WTC11 (cell line): ENCODE measurements around the gene AKAP3. TPM values are rescaled to one million over a fixed set of nuclear protein-coding genes. Genes with fewer than 3 reads are reported as not detected.

Experiments used
- ATAC-seq: fragments of 200-7000 bp; cut with Tn5 transposase; 2 replicates; pipeline ENCODE4 v1.10.0; 2021; ENCODE audit warnings: mild to moderate bottlenecking, moderate library complexity
- CTCF ChIA-PET: fragments of 300-600 bp; sonication (Branson Sonifier 250); formaldehyde crosslinking; loops from one replicate; lab custom pipeline; 2021; ENCODE audit warnings: antibody characterized with exemption; lab: Charles Lee
- POLR2A ChIA-PET: fragments of 350-600 bp; sonication (Branson Sonifier 250); formaldehyde crosslinking; loops from one replicate; lab custom pipeline; 2021; ENCODE audit warnings: antibody characterized with exemption; lab: Charles Lee
- DNase-seq: peaks from one replicate; pipeline ENCODE4 v3.0.0; 2021; ENCODE audit warnings: low spot score
- H3K27ac Mint-ChIP-seq: 2 replicates; pipeline ENCODE4 v1.8.0; 2021; ENCODE audit warnings: mixed read lengths
- H3K27me3 Mint-ChIP-seq: 2 replicates; pipeline ENCODE4 v1.8.0; 2021; ENCODE audit warnings: low read depth, mild to moderate bottlenecking, moderate library complexity, mixed read lengths
- H3K36me3 Mint-ChIP-seq: 2 replicates; pipeline ENCODE4 v1.8.0; 2021; ENCODE audit warnings: mixed read lengths
- H3K4me1 Mint-ChIP-seq: 2 replicates; pipeline ENCODE4 v1.8.0; 2022; ENCODE audit warnings: mixed read lengths
- H3K4me3 Mint-ChIP-seq: 2 replicates; pipeline ENCODE4 v1.8.0; 2021; ENCODE audit warnings: mild to moderate bottlenecking, moderate library complexity, mixed read lengths
- H3K9me3 Mint-ChIP-seq: 2 replicates; pipeline ENCODE4 v1.8.0; 2021; ENCODE audit warnings: mixed read lengths
- ELF4 ChIP-seq: sonication (generic); formaldehyde crosslinking; IDR thresholded peaks from 2 replicates; pipeline ENCODE4 v1.8.1; 2022; ENCODE audit warnings: low read depth, mild to moderate bottlenecking, moderate library complexity, missing genetic modification reagents
- JAZF1 ChIP-seq: fragments of 250-450 bp; sonication (Bioruptor Pico); IDR thresholded peaks from 2 replicates; pipeline ENCODE4 v1.9.0; 2021; ENCODE audit warnings: moderate library complexity, mild to moderate bottlenecking, inconsistent platforms
- NFYB ChIP-seq: sonication (generic); formaldehyde crosslinking; conservative IDR thresholded peaks from 2 replicates; pipeline ENCODE4 v1.8.0; 2022; ENCODE audit warnings: low read depth, missing genetic modification reagents
- SOX15 ChIP-seq: fragments of 250-450 bp; sonication (Bioruptor Pico); IDR thresholded peaks from 2 replicates; pipeline ENCODE4 v1.9.0; 2021; ENCODE audit warnings: mild to moderate bottlenecking
- TP53 ChIP-seq: sonication (generic); formaldehyde crosslinking; IDR thresholded peaks from 2 replicates; pipeline ENCODE4 v1.8.1; 2023; ENCODE audit warnings: mild to moderate bottlenecking, missing genetic modification reagents
- ZNF138 ChIP-seq: sonication (generic); formaldehyde crosslinking; conservative IDR thresholded peaks from 2 replicates; pipeline ENCODE4 v1.8.1; 2022; ENCODE audit warnings: mild to moderate bottlenecking, moderate library complexity, missing genetic modification reagents
- total RNA-seq: library from RNA; stranded (reverse); gene quantifications from 3 replicates; pipeline ENCODE4 v1.2.3, GENCODE V29; 2021
- TF ChIP-seq, protein P1 (sequence below): fragments of 250-450 bp; sonication (Bioruptor Pico); IDR thresholded peaks from 2 replicates; pipeline ENCODE4 v1.9.0; 2021; ENCODE audit warnings: mild to moderate bottlenecking
- TF ChIP-seq, protein P2 (sequence below): sonication (generic); formaldehyde crosslinking; IDR thresholded peaks from 2 replicates; pipeline ENCODE4 v1.8.1; 2022; ENCODE audit warnings: mild to moderate bottlenecking, missing genetic modification reagents, moderate library complexity, borderline replicate concordance
- TF ChIP-seq, protein P3 (sequence below): sonication (generic); formaldehyde crosslinking; IDR thresholded peaks from 2 replicates; pipeline ENCODE4 v1.8.1; 2023; ENCODE audit warnings: mild to moderate bottlenecking, moderate library complexity, missing genetic modification reagents
- TF ChIP-seq, protein P4 (sequence below): sonication (generic); formaldehyde crosslinking; conservative IDR thresholded peaks from 2 replicates; pipeline ENCODE4 v1.8.1; 2022; ENCODE audit warnings: mild to moderate bottlenecking, missing genetic modification reagents
- TF ChIP-seq, protein P5 (sequence below): sonication (generic); formaldehyde crosslinking; IDR thresholded peaks from 2 replicates; pipeline ENCODE4 v1.8.1; 2023; ENCODE audit warnings: mild to moderate bottlenecking, missing genetic modification reagents
- TF ChIP-seq, protein P6 (sequence below): sonication (generic); formaldehyde crosslinking; IDR thresholded peaks from 2 replicates; pipeline ENCODE4 v1.8.1; 2023; ENCODE audit warnings: mild to moderate bottlenecking, missing genetic modification reagents, borderline replicate concordance
- TF ChIP-seq, protein P7 (sequence below): fragments of 200-600 bp; IDR thresholded peaks from 2 replicates; pipeline ENCODE4 v1.8.0; 2022; ENCODE audit warnings: antibody characterized with exemption
- TF ChIP-seq, protein P8 (sequence below): sonication (generic); formaldehyde crosslinking; IDR thresholded peaks from 2 replicates; pipeline ENCODE4 v1.8.0; 2022; ENCODE audit warnings: mild to moderate bottlenecking, missing genetic modification reagents
- TF ChIP-seq, protein P9 (sequence below): sonication (generic); formaldehyde crosslinking; IDR thresholded peaks from 2 replicates; pipeline ENCODE4 v1.8.1; 2023; ENCODE audit warnings: mild to moderate bottlenecking, missing genetic modification reagents, moderate library complexity
- TF ChIP-seq, protein P10 (sequence below): sonication (generic); formaldehyde crosslinking; IDR thresholded peaks from 2 replicates; pipeline ENCODE4 v1.8.1; 2023; ENCODE audit warnings: mild to moderate bottlenecking, missing genetic modification reagents

Gene AKAP3
- total RNA-seq, 1 experiment from 2014 or later, result 1.9 TPM

DNA sequence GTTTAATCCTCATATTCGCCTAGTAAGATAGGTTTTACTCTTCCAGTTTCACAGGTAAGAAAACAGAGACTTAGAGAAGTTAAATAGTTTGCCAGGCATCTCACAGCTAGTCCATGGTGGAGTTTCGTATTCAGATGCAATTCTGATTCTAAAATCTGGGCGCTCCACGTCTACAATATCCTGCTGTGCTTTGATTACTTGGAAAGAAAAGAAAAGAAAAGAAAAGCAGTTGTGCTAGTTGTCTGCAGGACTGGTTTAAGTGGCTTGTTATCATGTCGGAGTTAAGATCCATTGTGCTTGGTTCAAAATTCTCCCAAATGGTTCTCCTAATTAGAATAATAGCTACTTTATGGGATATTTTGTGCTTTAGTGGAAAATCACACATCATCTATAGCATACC lies 18.6 kb downstream of the AKAP3 start:
- peaks cover 25% of the 10 kb centered on the region for H3K4me1 Mint-ChIP-seq
- DNase-seq, result no peak
- TF ChIP-seq SOX15 (CRISPR knock-in tag), result no peak
- TF ChIP-seq, protein P1, sequence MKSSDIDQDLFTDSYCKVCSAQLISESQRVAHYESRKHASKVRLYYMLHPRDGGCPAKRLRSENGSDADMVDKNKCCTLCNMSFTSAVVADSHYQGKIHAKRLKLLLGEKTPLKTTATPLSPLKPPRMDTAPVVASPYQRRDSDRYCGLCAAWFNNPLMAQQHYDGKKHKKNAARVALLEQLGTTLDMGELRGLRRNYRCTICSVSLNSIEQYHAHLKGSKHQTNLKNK (CRISPR knock-in tag), result peak; percentile 76
- TF ChIP-seq, all 79 proteins: peak for 1
- peak; percentile 50; the same call in 1 of the 2 replicates for ATAC-seq
- CTCF ChIA-PET, result no interaction called here
- Mint-ChIP-seq H3K27ac (peak overlapping the region; percentile 79), H3K4me3 (peak overlapping the region; percentile 44), H3K27me3 (peaks cover 9% of the 10 kb centered on the region), H3K9me3 (peaks cover 29% of the 10 kb centered on the region), H3K36me3 (peaks cover 19% of the 10 kb centered on the region)
- POLR2A ChIA-PET, result no interaction called here

DNA sequence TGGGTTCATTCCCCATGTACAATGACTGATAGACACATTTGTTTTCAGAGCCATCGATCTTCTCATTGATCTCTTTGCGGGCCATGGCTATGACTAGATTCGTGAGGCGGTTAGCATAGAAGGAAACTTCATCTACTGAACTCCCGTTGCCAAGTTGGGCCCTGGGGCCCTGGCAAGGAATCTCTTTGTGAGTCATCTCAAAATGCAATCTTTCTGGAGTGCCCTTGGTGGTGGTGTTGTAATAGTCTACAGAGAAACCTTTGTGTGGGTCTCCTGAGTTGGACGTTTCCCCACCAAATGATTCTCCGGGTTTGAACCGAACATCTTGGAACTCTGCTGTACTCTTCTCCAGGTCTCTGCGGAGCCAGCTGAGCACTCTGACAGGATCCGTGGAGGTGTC lies 20.4 kb downstream of the AKAP3 start:
- Mint-ChIP-seq H3K9me3 (peaks cover 29% of the 10 kb centered on the region), H3K4me3 (no peak overlapping the region), H3K27ac (no peak overlapping the region), H3K36me3 (peaks cover 19% of the 10 kb centered on the region), H3K27me3 (peaks cover 11% of the 10 kb centered on the region), H3K4me1 (peaks cover 25% of the 10 kb centered on the region)
- DNase-seq (no peak), ATAC-seq (no peak)
- TF ChIP-seq ZNF138 (CRISPR knock-in tag) (no peak), ELF4 (CRISPR knock-in tag) (no peak), TP53 (no peak), NFYB (CRISPR knock-in tag) (no peak), JAZF1 (CRISPR knock-in tag) (no peak), SOX15 (CRISPR knock-in tag) (no peak)
- TF ChIP-seq, protein P2, sequence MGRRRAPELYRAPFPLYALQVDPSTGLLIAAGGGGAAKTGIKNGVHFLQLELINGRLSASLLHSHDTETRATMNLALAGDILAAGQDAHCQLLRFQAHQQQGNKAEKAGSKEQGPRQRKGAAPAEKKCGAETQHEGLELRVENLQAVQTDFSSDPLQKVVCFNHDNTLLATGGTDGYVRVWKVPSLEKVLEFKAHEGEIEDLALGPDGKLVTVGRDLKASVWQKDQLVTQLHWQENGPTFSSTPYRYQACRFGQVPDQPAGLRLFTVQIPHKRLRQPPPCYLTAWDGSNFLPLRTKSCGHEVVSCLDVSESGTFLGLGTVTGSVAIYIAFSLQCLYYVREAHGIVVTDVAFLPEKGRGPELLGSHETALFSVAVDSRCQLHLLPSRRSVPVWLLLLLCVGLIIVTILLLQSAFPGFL (CRISPR knock-in tag), result no peak
- TF ChIP-seq, protein P3, sequence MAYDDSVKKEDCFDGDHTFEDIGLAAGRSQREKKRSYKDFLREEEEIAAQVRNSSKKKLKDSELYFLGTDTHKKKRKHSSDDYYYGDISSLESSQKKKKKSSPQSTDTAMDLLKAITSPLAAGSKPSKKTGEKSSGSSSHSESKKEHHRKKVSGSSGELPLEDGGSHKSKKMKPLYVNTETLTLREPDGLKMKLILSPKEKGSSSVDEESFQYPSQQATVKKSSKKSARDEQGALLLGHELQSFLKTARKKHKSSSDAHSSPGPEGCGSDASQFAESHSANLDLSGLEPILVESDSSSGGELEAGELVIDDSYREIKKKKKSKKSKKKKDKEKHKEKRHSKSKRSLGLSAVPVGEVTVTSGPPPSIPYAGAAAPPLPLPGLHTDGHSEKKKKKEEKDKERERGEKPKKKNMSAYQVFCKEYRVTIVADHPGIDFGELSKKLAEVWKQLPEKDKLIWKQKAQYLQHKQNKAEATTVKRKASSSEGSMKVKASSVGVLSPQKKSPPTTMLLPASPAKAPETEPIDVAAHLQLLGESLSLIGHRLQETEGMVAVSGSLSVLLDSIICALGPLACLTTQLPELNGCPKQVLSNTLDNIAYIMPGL (CRISPR knock-in tag), result no peak
- TF ChIP-seq, protein P4, sequence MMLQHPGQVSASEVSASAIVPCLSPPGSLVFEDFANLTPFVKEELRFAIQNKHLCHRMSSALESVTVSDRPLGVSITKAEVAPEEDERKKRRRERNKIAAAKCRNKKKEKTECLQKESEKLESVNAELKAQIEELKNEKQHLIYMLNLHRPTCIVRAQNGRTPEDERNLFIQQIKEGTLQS (CRISPR knock-in tag), result no peak
- TF ChIP-seq, protein P5, sequence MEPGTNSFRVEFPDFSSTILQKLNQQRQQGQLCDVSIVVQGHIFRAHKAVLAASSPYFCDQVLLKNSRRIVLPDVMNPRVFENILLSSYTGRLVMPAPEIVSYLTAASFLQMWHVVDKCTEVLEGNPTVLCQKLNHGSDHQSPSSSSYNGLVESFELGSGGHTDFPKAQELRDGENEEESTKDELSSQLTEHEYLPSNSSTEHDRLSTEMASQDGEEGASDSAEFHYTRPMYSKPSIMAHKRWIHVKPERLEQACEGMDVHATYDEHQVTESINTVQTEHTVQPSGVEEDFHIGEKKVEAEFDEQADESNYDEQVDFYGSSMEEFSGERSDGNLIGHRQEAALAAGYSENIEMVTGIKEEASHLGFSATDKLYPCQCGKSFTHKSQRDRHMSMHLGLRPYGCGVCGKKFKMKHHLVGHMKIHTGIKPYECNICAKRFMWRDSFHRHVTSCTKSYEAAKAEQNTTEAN (CRISPR knock-in tag), result no peak
- TF ChIP-seq, protein P6, sequence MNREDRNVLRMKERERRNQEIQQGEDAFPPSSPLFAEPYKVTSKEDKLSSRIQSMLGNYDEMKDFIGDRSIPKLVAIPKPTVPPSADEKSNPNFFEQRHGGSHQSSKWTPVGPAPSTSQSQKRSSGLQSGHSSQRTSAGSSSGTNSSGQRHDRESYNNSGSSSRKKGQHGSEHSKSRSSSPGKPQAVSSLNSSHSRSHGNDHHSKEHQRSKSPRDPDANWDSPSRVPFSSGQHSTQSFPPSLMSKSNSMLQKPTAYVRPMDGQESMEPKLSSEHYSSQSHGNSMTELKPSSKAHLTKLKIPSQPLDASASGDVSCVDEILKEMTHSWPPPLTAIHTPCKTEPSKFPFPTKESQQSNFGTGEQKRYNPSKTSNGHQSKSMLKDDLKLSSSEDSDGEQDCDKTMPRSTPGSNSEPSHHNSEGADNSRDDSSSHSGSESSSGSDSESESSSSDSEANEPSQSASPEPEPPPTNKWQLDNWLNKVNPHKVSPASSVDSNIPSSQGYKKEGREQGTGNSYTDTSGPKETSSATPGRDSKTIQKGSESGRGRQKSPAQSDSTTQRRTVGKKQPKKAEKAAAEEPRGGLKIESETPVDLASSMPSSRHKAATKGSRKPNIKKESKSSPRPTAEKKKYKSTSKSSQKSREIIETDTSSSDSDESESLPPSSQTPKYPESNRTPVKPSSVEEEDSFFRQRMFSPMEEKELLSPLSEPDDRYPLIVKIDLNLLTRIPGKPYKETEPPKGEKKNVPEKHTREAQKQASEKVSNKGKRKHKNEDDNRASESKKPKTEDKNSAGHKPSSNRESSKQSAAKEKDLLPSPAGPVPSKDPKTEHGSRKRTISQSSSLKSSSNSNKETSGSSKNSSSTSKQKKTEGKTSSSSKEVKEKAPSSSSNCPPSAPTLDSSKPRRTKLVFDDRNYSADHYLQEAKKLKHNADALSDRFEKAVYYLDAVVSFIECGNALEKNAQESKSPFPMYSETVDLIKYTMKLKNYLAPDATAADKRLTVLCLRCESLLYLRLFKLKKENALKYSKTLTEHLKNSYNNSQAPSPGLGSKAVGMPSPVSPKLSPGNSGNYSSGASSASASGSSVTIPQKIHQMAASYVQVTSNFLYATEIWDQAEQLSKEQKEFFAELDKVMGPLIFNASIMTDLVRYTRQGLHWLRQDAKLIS (CRISPR knock-in tag), result no peak
- TF ChIP-seq, protein P7, sequence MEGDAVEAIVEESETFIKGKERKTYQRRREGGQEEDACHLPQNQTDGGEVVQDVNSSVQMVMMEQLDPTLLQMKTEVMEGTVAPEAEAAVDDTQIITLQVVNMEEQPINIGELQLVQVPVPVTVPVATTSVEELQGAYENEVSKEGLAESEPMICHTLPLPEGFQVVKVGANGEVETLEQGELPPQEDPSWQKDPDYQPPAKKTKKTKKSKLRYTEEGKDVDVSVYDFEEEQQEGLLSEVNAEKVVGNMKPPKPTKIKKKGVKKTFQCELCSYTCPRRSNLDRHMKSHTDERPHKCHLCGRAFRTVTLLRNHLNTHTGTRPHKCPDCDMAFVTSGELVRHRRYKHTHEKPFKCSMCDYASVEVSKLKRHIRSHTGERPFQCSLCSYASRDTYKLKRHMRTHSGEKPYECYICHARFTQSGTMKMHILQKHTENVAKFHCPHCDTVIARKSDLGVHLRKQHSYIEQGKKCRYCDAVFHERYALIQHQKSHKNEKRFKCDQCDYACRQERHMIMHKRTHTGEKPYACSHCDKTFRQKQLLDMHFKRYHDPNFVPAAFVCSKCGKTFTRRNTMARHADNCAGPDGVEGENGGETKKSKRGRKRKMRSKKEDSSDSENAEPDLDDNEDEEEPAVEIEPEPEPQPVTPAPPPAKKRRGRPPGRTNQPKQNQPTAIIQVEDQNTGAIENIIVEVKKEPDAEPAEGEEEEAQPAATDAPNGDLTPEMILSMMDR, result no peak
- TF ChIP-seq, protein P8, sequence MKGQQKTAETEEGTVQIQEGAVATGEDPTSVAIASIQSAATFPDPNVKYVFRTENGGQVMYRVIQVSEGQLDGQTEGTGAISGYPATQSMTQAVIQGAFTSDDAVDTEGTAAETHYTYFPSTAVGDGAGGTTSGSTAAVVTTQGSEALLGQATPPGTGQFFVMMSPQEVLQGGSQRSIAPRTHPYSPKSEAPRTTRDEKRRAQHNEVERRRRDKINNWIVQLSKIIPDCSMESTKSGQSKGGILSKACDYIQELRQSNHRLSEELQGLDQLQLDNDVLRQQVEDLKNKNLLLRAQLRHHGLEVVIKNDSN (CRISPR knock-in tag), result no peak
- TF ChIP-seq, protein P9, sequence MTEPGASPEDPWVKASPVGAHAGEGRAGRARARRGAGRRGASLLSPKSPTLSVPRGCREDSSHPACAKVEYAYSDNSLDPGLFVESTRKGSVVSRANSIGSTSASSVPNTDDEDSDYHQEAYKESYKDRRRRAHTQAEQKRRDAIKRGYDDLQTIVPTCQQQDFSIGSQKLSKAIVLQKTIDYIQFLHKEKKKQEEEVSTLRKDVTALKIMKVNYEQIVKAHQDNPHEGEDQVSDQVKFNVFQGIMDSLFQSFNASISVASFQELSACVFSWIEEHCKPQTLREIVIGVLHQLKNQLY (CRISPR knock-in tag), result no peak
- TF ChIP-seq, protein P10, sequence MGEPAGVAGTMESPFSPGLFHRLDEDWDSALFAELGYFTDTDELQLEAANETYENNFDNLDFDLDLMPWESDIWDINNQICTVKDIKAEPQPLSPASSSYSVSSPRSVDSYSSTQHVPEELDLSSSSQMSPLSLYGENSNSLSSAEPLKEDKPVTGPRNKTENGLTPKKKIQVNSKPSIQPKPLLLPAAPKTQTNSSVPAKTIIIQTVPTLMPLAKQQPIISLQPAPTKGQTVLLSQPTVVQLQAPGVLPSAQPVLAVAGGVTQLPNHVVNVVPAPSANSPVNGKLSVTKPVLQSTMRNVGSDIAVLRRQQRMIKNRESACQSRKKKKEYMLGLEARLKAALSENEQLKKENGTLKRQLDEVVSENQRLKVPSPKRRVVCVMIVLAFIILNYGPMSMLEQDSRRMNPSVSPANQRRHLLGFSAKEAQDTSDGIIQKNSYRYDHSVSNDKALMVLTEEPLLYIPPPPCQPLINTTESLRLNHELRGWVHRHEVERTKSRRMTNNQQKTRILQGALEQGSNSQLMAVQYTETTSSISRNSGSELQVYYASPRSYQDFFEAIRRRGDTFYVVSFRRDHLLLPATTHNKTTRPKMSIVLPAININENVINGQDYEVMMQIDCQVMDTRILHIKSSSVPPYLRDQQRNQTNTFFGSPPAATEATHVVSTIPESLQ (CRISPR knock-in tag), result no peak
- ChIA-PET CTCF (interaction anchor here (1.1 kb wide), 1 partner anchor 24 kb away, joined by 3 read pairs; no protein-coding TSS in a partner anchor), POLR2A (no interaction called here)
